ENCODE results near the gene STK24. TPM values are rescaled to one million over a fixed set of nuclear protein-coding genes. Genes with fewer than 3 reads are reported as not detected.
"Not testable (repeated sequence)": the region's sequence is repeated elsewhere in the genome, so short reads cannot be mapped to it uniquely, and the experiment has no call there.

Gene STK24
- 17.1 and 30.5 TPM in 2 replicates for polyA plus RNA-seq (2012; rRNA removed)
- 37.7 and 54.1 TPM in 2 replicates for polyA plus RNA-seq (2012; cell fraction: cytosol; rRNA removed)
- 25.0 and 27.8 TPM in 2 replicates for polyA plus RNA-seq (2012; cell fraction: nucleus; rRNA removed)

- TF ChIP-seq GABPA (IDR thresholded peaks at IDR 0.05; ENCODE audit: low read depth) (peak; percentile 19; the same call in 1 of the 2 replicates), CTCF (IDR thresholded peaks at IDR 0.05) (no peak), FOSL2 (IDR thresholded peaks at IDR 0.05; ENCODE audit: borderline replicate concordance, low read depth) (no peak), CHD2 (IDR thresholded peaks at IDR 0.05; ENCODE audit: low read length, partially characterized antibody) (peak; percentile 49), SMC3 (IDR thresholded peaks at IDR 0.05; ENCODE audit: low read depth, low read length) (peak; percentile 5; the same call in 1 of the 2 replicates), POLR2AphosphoS5 (IDR thresholded peaks at IDR 0.05; ENCODE audit: low read depth, low read length) (peak; percentile 47; the same call in 1 of the 2 replicates), ELF1 (IDR thresholded peaks at IDR 0.05) (peak; percentile 25; the same call in 1 of the 2 replicates), TAF1 (IDR thresholded peaks at IDR 0.05; ENCODE audit: borderline replicate concordance, low read depth, low read length) (peak; percentile 26; the same call in 1 of the 2 replicates)
- Histone ChIP-seq H3K36me3 (replicated peaks in 1 of 2; ENCODE audit: control insufficient read depth in 1 of 2, insufficient read depth in 2 of 2, low read length in 1 of 2) (no peaks in the 10 kb centered on the region), H3K9ac (peak within 1 kb of the TSS; percentile 92), H3K9me3 (no peaks in the 10 kb centered on the region), H3K4me3 (ENCODE audit: low read depth in 2 of 2, low read length in 1 of 2) (peak within 1 kb of the TSS; percentile 76 to 92), H3K27ac (ENCODE audit: low read depth in 2 of 2, low read length in 1 of 2) (peak within 1 kb of the TSS; percentile 87 to 91), H3K4me1 (ENCODE audit: control insufficient read depth in 1 of 2, insufficient read depth in 2 of 2, low read depth in 1 of 2, low read length in 1 of 2) (peaks cover 25 to 35% of the 10 kb centered on the region in 2 experiments), H3K27me3 (ENCODE audit: insufficient read depth) (no peaks in the 10 kb centered on the region), H2AFZ (ENCODE audit: low read depth) (peak within 1 kb of the TSS; percentile 89), H3K79me2 (ENCODE audit: insufficient read depth) (peaks cover 43% of the 10 kb centered on the region), H3K4me2 (peak within 1 kb of the TSS; percentile 89), H3K9me2 (no peaks in the 10 kb centered on the region), H3F3A (replicated peaks; ENCODE audit: insufficient read depth) (peaks cover 17% of the 10 kb centered on the region), H4K20me1 (ENCODE audit: insufficient read depth) (peaks cover 38% of the 10 kb centered on the region)
- ChIA-PET POLR2A (interaction anchor here (1.0 to 1.6 kb wide), 2 partner anchors 9 to 131 kb away, joined by 3 to 4 read pairs; no protein-coding TSS in a partner anchor), CTCF (interaction anchor here (1.1 to 1.7 kb wide), 3 partner anchors 76 to 132 kb away, joined by 5 to 8 read pairs (median 7); no protein-coding TSS in a partner anchor)
- DNase-seq: peak; percentile 97
- WGBS (ENCODE audit: low lambda C conversion rate): 4% methylated on average over 16 of the region's 103 CpGs
Observed at GRCh38 chr13:98576963-98577835, at the start of gene STK24. TSS of gene STK24 (minus strand) at chr13:98577107. CDS start at chr13:98576786, 321 bp downstream.

- WGBS (ENCODE audit: low lambda C conversion rate): 75% methylated on average over 1 of the region's 1 CpG
- no peak for TF ChIP-seq REST (IDR thresholded peaks at IDR 0.05; ENCODE audit: low read depth, low read length)
- TF ChIP-seq TAF1 (IDR thresholded peaks at IDR 0.05; ENCODE audit: borderline replicate concordance, low read depth, low read length): no peak
- POLR2A ChIA-PET: no interaction called here
Observed at GRCh38 chr13:98626298-98626935, 49.5 kb upstream of the STK24 start.

GRCh38 chr13:98624589-98624988 lies 47.7 kb upstream of the STK24 start:
- CTCF ChIA-PET: interaction anchor here (0.8 to 2.5 kb wide), 2 partner anchors 29 to 179 kb away, joined by 3 to 7 read pairs; no protein-coding TSS in a partner anchor
- H3K9ac ChIP-seq; H3K9me3 ChIP-seq; H3K4me2 ChIP-seq; H3K27ac ChIP-seq (ENCODE audit: low read depth in 2 of 2, low read length in 1 of 2); H3K79me2 ChIP-seq (ENCODE audit: insufficient read depth); H3K27me3 ChIP-seq (ENCODE audit: insufficient read depth); H3K9me2 ChIP-seq; DNase-seq; H4K20me1 ChIP-seq (ENCODE audit: insufficient read depth); H2AFZ ChIP-seq (ENCODE audit: low read depth); H3K4me1 ChIP-seq (ENCODE audit: control insufficient read depth in 1 of 2, insufficient read depth in 2 of 2, low read depth in 1 of 2, low read length in 1 of 2); H3K4me3 ChIP-seq (ENCODE audit: low read depth in 2 of 2, low read length in 1 of 2); H3K36me3 ChIP-seq (replicated peaks in 1 of 2; ENCODE audit: control insufficient read depth in 1 of 2, insufficient read depth in 2 of 2, low read length in 1 of 2); POLR2A ChIA-PET; H3F3A ChIP-seq (replicated peaks; ENCODE audit: insufficient read depth): not testable (repeated sequence)
- WGBS (ENCODE audit: low lambda C conversion rate): 86% methylated on average over 5 of the region's 5 CpGs

More at GRCh38 chr13:98626298-98626935, 49.5 kb upstream of the STK24 start:
- no peaks in the 10 kb centered on the region for H3K9me3 ChIP-seq
- no peaks in the 10 kb centered on the region for H4K20me1 ChIP-seq (ENCODE audit: insufficient read depth)
- CTCF ChIA-PET: interaction anchor here (0.6 to 1.8 kb wide), 3 partner anchors 27 to 246 kb away, joined by 3 to 4 read pairs (median 3); no protein-coding TSS in a partner anchor
- H3K27me3 ChIP-seq (ENCODE audit: insufficient read depth): no peaks in the 10 kb centered on the region
- H3K9ac ChIP-seq: no peak overlapping the region
- no peak for DNase-seq
- H3K9me2 ChIP-seq: no peaks in the 10 kb centered on the region
- H3K4me1 ChIP-seq (ENCODE audit: control insufficient read depth in 1 of 2, insufficient read depth in 2 of 2, low read depth in 1 of 2, low read length in 1 of 2): peaks cover 0 to 9% of the 10 kb centered on the region in 2 experiments; a peak in 1 of 4 replicates
- no peak overlapping the region for H3K27ac ChIP-seq (ENCODE audit: low read depth in 2 of 2, low read length in 1 of 2)
- no peak overlapping the region for H3K4me3 ChIP-seq (ENCODE audit: low read depth in 2 of 2, low read length in 1 of 2)
- H2AFZ ChIP-seq (ENCODE audit: low read depth): no peak overlapping the region
- no peaks in the 10 kb centered on the region for H3K79me2 ChIP-seq (ENCODE audit: insufficient read depth)
- no peak overlapping the region for H3K4me2 ChIP-seq
- H3K36me3 ChIP-seq (replicated peaks in 1 of 2; ENCODE audit: control insufficient read depth in 1 of 2, insufficient read depth in 2 of 2, low read length in 1 of 2): no peaks in the 10 kb centered on the region
- H3F3A ChIP-seq (replicated peaks; ENCODE audit: insufficient read depth): no peaks in the 10 kb centered on the region
